Neural cell (in vitro differentiated cells): ENCODE data around the gene CERT1.

Experiments
- POLR2AphosphoS5 ChIP-seq: IDR thresholded peaks from 2 replicates; pipeline ENCODE4 v1.6.1; 2012
- TF ChIP-seq, protein P1 (sequence below): fragments of 450-650 bp; IDR thresholded peaks from 2 replicates; pipeline ENCODE4 v1.5.1; 2014; ENCODE audit warnings: antibody characterized with exemption, mild to moderate bottlenecking, moderate library complexity; ENCODE audit not compliant: poor library complexity, severe bottlenecking
- TF ChIP-seq, protein P2 (sequence below): IDR thresholded peaks from 2 replicates; pipeline ENCODE4 v1.6.1; 2012; ENCODE audit warnings: borderline replicate concordance

- TF ChIP-seq, protein P1, sequence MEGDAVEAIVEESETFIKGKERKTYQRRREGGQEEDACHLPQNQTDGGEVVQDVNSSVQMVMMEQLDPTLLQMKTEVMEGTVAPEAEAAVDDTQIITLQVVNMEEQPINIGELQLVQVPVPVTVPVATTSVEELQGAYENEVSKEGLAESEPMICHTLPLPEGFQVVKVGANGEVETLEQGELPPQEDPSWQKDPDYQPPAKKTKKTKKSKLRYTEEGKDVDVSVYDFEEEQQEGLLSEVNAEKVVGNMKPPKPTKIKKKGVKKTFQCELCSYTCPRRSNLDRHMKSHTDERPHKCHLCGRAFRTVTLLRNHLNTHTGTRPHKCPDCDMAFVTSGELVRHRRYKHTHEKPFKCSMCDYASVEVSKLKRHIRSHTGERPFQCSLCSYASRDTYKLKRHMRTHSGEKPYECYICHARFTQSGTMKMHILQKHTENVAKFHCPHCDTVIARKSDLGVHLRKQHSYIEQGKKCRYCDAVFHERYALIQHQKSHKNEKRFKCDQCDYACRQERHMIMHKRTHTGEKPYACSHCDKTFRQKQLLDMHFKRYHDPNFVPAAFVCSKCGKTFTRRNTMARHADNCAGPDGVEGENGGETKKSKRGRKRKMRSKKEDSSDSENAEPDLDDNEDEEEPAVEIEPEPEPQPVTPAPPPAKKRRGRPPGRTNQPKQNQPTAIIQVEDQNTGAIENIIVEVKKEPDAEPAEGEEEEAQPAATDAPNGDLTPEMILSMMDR: no peak
- no peak for TF ChIP-seq POLR2AphosphoS5
- TF ChIP-seq, protein P2, sequence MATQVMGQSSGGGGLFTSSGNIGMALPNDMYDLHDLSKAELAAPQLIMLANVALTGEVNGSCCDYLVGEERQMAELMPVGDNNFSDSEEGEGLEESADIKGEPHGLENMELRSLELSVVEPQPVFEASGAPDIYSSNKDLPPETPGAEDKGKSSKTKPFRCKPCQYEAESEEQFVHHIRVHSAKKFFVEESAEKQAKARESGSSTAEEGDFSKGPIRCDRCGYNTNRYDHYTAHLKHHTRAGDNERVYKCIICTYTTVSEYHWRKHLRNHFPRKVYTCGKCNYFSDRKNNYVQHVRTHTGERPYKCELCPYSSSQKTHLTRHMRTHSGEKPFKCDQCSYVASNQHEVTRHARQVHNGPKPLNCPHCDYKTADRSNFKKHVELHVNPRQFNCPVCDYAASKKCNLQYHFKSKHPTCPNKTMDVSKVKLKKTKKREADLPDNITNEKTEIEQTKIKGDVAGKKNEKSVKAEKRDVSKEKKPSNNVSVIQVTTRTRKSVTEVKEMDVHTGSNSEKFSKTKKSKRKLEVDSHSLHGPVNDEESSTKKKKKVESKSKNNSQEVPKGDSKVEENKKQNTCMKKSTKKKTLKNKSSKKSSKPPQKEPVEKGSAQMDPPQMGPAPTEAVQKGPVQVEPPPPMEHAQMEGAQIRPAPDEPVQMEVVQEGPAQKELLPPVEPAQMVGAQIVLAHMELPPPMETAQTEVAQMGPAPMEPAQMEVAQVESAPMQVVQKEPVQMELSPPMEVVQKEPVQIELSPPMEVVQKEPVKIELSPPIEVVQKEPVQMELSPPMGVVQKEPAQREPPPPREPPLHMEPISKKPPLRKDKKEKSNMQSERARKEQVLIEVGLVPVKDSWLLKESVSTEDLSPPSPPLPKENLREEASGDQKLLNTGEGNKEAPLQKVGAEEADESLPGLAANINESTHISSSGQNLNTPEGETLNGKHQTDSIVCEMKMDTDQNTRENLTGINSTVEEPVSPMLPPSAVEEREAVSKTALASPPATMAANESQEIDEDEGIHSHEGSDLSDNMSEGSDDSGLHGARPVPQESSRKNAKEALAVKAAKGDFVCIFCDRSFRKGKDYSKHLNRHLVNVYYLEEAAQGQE: no peak
Observed at GRCh38 chr5:75367401-75367800, 144.0 kb downstream of the CERT1 start.
